Liver (tissue), 9 donors: ENCODE data around the gene NAXD. TPM values are rescaled to one million over a fixed set of nuclear protein-coding genes. Genes with fewer than 3 reads are reported as not detected.

ENCODE experiments used
- DNase-seq: peaks from one replicate; pipeline ENCODE4 v3.0.0-alpha.2; 2017; ENCODE audit warnings: low spot score
- H3K27ac ChIP-seq, 2 donors: one replicate each; pipeline ENCODE4 v1.7.0; 2013; ENCODE audit warnings: inconsistent platforms in 2 of 2, low read length in 2 of 2, control low read depth in 1 of 2, low read depth in 1 of 2, mild to moderate bottlenecking in 1 of 2
- H3K27me3 ChIP-seq, 4 donors: one replicate each; pipeline versions ENCODE4 v1.6.1 to v1.7.0; 2013; ENCODE audit warnings: low read length in 3 of 4, inconsistent platforms in 1 of 4, mild to moderate bottlenecking in 1 of 4, moderate library complexity in 1 of 4; ENCODE audit not compliant: control insufficient read depth in 4 of 4, insufficient read depth in 4 of 4
- H3K36me3 ChIP-seq, 4 donors: one replicate each; pipeline versions ENCODE4 v1.6.1 to v1.7.0; 2013; ENCODE audit warnings: low read length in 3 of 4, mild to moderate bottlenecking in 3 of 4, low read depth in 1 of 4, moderate library complexity in 1 of 4; ENCODE audit not compliant: control insufficient read depth in 4 of 4, insufficient read depth in 3 of 4
- H3K4me1 ChIP-seq, 4 donors: one replicate each; pipeline versions ENCODE4 v1.6.1 to v1.7.0; 2013; ENCODE audit warnings: low read length in 3 of 4, mild to moderate bottlenecking in 3 of 4, moderate library complexity in 1 of 4; ENCODE audit not compliant: control insufficient read depth in 4 of 4, insufficient read depth in 4 of 4
- H3K4me3 ChIP-seq, 3 donors: one replicate each; pipeline versions ENCODE4 v1.6.1 to v1.7.0; 2013; ENCODE audit warnings: low read length in 3 of 3, control low read depth in 1 of 3, low read depth in 1 of 3, mild to moderate bottlenecking in 1 of 3
- H3K9ac ChIP-seq, 2 donors: one replicate each; pipeline ENCODE4 v1.7.0; 2013; ENCODE audit warnings: low read length in 2 of 2, mild to moderate bottlenecking in 2 of 2, moderate library complexity in 2 of 2, control low read depth in 1 of 2, low read depth in 1 of 2
- H3K9me3 ChIP-seq, 4 donors: one replicate each; pipeline versions ENCODE4 v1.6.1 to v1.7.0; 2013; ENCODE audit warnings: low read length in 3 of 4; ENCODE audit not compliant: control insufficient read depth in 4 of 4
- EGR1 ChIP-seq, 2 donors: IDR thresholded peaks; 2 replicates each; pipeline ENCODE4 v1.6.1; 2016 to 2018; ENCODE audit warnings: antibody characterized with exemption in 2 of 2, low read depth in 2 of 2
- FOXA2 ChIP-seq: IDR thresholded peaks from 2 replicates; pipeline ENCODE4 v1.6.1; 2016; ENCODE audit warnings: antibody characterized with exemption
- GABPA ChIP-seq, 2 donors: IDR thresholded peaks in 1 of 2; conservative IDR thresholded peaks in 1 of 2; 2 replicates each; pipeline ENCODE4 v1.6.1; 2016; ENCODE audit warnings: antibody characterized with exemption in 2 of 2, mild to moderate bottlenecking in 1 of 2, moderate library complexity in 1 of 2
- NR2F2 ChIP-seq: IDR thresholded peaks from 2 replicates; pipeline ENCODE4 v1.6.1; 2016; ENCODE audit warnings: antibody characterized with exemption
- REST ChIP-seq: IDR thresholded peaks from 2 replicates; pipeline ENCODE4 v1.6.1; 2016; ENCODE audit warnings: antibody characterized with exemption, mild to moderate bottlenecking
- RXRA ChIP-seq, 2 donors: IDR thresholded peaks; 2 replicates each; pipeline ENCODE4 v1.6.1; 2017 to 2018; ENCODE audit warnings: antibody characterized with exemption in 2 of 2, mild to moderate bottlenecking in 1 of 2
- WGBS: extraction: QIAGEN DNeasy Blood & Tissue Kit; methylation state at CpG from one replicate; pipeline ENCODE4 v1.1.7; 2013; 5-methylcytosine and 5-hydroxymethylcytosine counted together
- polyA plus RNA-seq, 2 donors: library from polyadenylated mRNA; stranded (reverse) in 1 of 2; unstranded in 1 of 2; fragments of 200-250 nt in 1 of 2; fragments of >200 nt in 1 of 2; fragmentation: Nextera tagmentation in 1 of 2; extraction: Ambion mirVana in 1 of 2; gene quantifications; one replicate each; pipeline versions ENCODE4 v1.2.1 to v1.2.3, GENCODE V29; 2013 to 2015
- total RNA-seq, 2 donors: library from RNA; depleted of rRNA; stranded (reverse); fragments of >200 nt; gene quantifications; one replicate each; pipeline ENCODE4 v1.2.3, GENCODE V29; 2014
- TF ChIP-seq, protein P1 (sequence below): IDR thresholded peaks from 2 replicates; pipeline ENCODE4 v1.6.1; 2016; ENCODE audit warnings: antibody characterized with exemption
- TF ChIP-seq, protein P2 (sequence below): IDR thresholded peaks from 2 replicates; pipeline ENCODE4 v1.6.1; 2016; ENCODE audit warnings: antibody characterized with exemption
- donor health status: healthy.
- donor health status: healthy.
- donor health status: healthy.
- donor health status: healthy.
- donor health status: healthy.

Gene NAXD
- total and polyA plus RNA-seq, 4 donors = 19.0 to 40.5 (median 27.6) TPM

- no peak for DNase-seq
- Histone ChIP-seq H3K27ac (no peak overlapping the region), H3K4me3 (no peak overlapping the region), H3K9ac (no peak overlapping the region), H3K36me3 (no peaks in the 10 kb centered on the region), H3K4me1 (peaks cover 0 to 4% (median 0%) of the 10 kb centered on the region in 4 donors), H3K27me3 (no peaks in the 10 kb centered on the region), H3K9me3 (no peaks in the 10 kb centered on the region)
- TF ChIP-seq RXRA (IDR thresholded peaks at IDR 0.05) (no peak), REST (no peak), EGR1 (IDR thresholded peaks at IDR 0.05; ENCODE audit: low read depth in 2 of 2) (no peak)
- 72% methylated on average over 2 of the region's 2 CpGs for WGBS
Measured at GRCh38 chr13:110580800-110581199, 34.5 kb upstream of the NAXD start.

DNA sequence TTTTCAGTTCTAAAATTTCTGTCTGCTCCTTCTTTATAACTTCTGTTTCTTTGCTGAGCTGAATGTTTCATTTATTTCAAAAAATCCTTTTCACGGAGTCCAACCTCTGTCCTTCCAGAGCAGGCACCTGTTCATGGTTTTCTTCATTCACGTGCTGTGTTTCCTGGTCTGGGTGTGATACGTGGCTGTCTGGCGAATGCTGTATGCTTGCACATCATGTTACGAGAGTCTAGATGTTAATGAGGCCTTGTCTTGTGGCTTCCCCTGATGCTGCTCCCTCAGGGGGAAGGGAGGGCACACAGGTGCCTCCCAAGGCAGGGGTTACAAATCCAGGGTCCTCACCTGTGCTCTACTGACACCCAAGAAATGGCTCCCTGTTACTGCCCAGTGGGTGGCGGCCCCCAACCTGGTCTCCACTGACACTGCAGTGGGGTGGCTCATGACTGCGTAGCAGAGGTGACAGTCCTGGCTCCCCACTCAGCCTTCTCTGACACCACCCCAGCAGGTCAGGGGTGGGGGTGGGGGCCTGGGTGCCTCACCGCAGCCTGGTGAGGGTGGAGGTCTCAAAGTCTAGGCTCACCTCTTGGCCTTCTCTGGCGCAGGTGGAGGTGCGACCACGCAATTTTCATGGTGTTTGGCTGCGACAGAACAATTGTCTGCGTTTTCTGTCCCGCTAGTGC lies 33.7 kb upstream of the NAXD start:
- Histone ChIP-seq H3K27ac (no peak overlapping the region), H3K36me3 (no peaks in the 10 kb centered on the region), H3K9ac (no peak overlapping the region), H3K4me1 (peaks cover 0 to 3% (median 0%) of the 10 kb centered on the region in 4 donors), H3K4me3 (no peak overlapping the region), H3K9me3 (no peaks in the 10 kb centered on the region), H3K27me3 (no peaks in the 10 kb centered on the region)
- 89% methylated on average over 14 of the region's 14 CpGs for WGBS
- TF ChIP-seq NR2F2 = no peak
- TF ChIP-seq, protein P1, sequence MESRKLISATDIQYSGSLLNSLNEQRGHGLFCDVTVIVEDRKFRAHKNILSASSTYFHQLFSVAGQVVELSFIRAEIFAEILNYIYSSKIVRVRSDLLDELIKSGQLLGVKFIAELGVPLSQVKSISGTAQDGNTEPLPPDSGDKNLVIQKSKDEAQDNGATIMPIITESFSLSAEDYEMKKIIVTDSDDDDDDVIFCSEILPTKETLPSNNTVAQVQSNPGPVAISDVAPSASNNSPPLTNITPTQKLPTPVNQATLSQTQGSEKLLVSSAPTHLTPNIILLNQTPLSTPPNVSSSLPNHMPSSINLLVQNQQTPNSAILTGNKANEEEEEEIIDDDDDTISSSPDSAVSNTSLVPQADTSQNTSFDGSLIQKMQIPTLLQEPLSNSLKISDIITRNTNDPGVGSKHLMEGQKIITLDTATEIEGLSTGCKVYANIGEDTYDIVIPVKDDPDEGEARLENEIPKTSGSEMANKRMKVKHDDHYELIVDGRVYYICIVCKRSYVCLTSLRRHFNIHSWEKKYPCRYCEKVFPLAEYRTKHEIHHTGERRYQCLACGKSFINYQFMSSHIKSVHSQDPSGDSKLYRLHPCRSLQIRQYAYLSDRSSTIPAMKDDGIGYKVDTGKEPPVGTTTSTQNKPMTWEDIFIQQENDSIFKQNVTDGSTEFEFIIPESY = no peak
- TF ChIP-seq, protein P2, sequence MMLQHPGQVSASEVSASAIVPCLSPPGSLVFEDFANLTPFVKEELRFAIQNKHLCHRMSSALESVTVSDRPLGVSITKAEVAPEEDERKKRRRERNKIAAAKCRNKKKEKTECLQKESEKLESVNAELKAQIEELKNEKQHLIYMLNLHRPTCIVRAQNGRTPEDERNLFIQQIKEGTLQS = no peak
- TF ChIP-seq GABPA (IDR thresholded peaks at IDR 0.05 in 1 of 2, conservative IDR thresholded peaks at IDR 0.05 in 1 of 2) = no peak
- TF ChIP-seq REST = no peak
- no peak for TF ChIP-seq FOXA2
- no peak for TF ChIP-seq EGR1 (IDR thresholded peaks at IDR 0.05; ENCODE audit: low read depth in 2 of 2)
- no peak for DNase-seq
